Astrocyte of the cerebellum (primary cell): ENCODE data around the gene VCAN.
A peak's percentile ranks its signal among the peaks of the same experiment; 100 is the strongest.

Source experiments
- DNase-seq: peaks from one replicate; pipeline ENCODE4 v3.0.0-alpha.2; 2011; ENCODE audit warnings: low read depth
- H3K4me3 ChIP-seq: 2 replicates; pipeline ENCODE4 v1.5.1; 2011; ENCODE audit warnings: mild to moderate bottlenecking, low read depth, low read length, moderate library complexity
- CTCF ChIP-seq: IDR thresholded peaks from 2 replicates; pipeline ENCODE4 v1.5.1; 2012; ENCODE audit warnings: low read length, low read depth, moderate library complexity, mild to moderate bottlenecking; ENCODE audit errors: missing control alignments
- in situ Hi-C: cut with HindIII; loops from 2 replicates; pipeline ENCODE4 v1.10.0; 2017; ENCODE audit warnings: low sequenced_read_pairs

The VCAN gene

GRCh38 chr5:83471405-83472212 is at the start of gene VCAN:
Gene VCAN (plus strand): TSS chr5:83471744. CDS start chr5:83483519, 11,775 bp downstream.
- TF ChIP-seq CTCF = no peak
- H3K4me3 ChIP-seq = peak within 1 kb of the TSS; percentile 80
- DNase-seq = peak; percentile 72
- in situ Hi-C loops = no loop called here

GRCh38 chr5:83422284-83422683 is 49.3 kb upstream of the VCAN start:
- in situ Hi-C loops = no loop called here
- DNase-seq = no peak
- no peak overlapping the region for H3K4me3 ChIP-seq
- no peak for TF ChIP-seq CTCF

GRCh38 chr5:83426855-83427254 is 44.7 kb upstream of the VCAN start:
- no peak for TF ChIP-seq CTCF
- in situ Hi-C loops = no loop called here
- no peak overlapping the region for H3K4me3 ChIP-seq
- DNase-seq = no peak

- in situ Hi-C loops = no loop called here
- H3K4me3 ChIP-seq = no peak overlapping the region
- TF ChIP-seq CTCF = no peak
- DNase-seq = peak; percentile 15
These were observed 43.4 kb upstream of the VCAN start for GRCh38 chr5:83428126-83428525.

- in situ Hi-C loops = no loop called here
- no peak overlapping the region for H3K4me3 ChIP-seq
- DNase-seq = no peak
- no peak for TF ChIP-seq CTCF
These were observed 42.7 kb upstream of the VCAN start for GRCh38 chr5:83428890-83429289.

GRCh38 chr5:83430130-83431010 is 41.2 kb upstream of the VCAN start:
- peak; percentile 46 for DNase-seq
- no peak overlapping the region for H3K4me3 ChIP-seq
- in situ Hi-C loops = no loop called here

More at GRCh38 chr5:83430130-83431010, 41.2 kb upstream of the VCAN start:
- TF ChIP-seq CTCF = peak; percentile 94
